HCT116 (cell line): Measurements from ENCODE around the gene PTPRCAP. TPM values are rescaled to one million over a fixed set of nuclear protein-coding genes. Genes with fewer than 3 reads are reported as not detected.

Experiments used
- ATAC-seq: fragments of 200-7000 bp; cut with Tn5 transposase; 2 replicates; pipeline ENCODE4 v1.9.1; 2020; ENCODE audit warnings: mild to moderate bottlenecking, moderate library complexity
- BruUV-seq: library from RNA; stranded (reverse); fragments of 400-500 nt; replicated peaks from 2 replicates; lab custom pipeline; 2021; lab: Mats Ljungman, UMichigan
- CTCF ChIA-PET: fragments of 300-600 bp; sonication (Branson Sonifier 250); formaldehyde crosslinking; loops from one replicate; lab custom pipeline; 2021; ENCODE audit warnings: antibody characterized with exemption; lab: Charles Lee
- POLR2A ChIA-PET: fragments of 300-600, 350-600 bp; sonication (Branson Sonifier 250); formaldehyde crosslinking; loops from one replicate; lab custom pipeline; 2021; ENCODE audit warnings: antibody characterized with exemption; lab: Charles Lee
- RAD21 ChIA-PET, 2 experiments: fragments of 300-600 bp; sonication (Branson Sonifier 250); formaldehyde crosslinking; loops; one replicate each; lab custom pipeline; 2023; ENCODE audit warnings: low total read pairs in 2 of 2; ENCODE audit not compliant: uncharacterized antibody in 2 of 2, unreplicated experiment in 2 of 2, low non-redundant PET in 1 of 2; lab: Charles Lee
- DNase-seq: peaks from one replicate; pipeline ENCODE4 v3.0.0-alpha.2; 2010; ENCODE audit warnings: low read depth, low spot score
- H2AFZ ChIP-seq: fragments of 200-600 bp; shearing (Covaris generic), sonication (generic); 2 replicates; pipeline ENCODE4 v1.6.1; 2017; ENCODE audit warnings: low read depth, mixed run types, mixed read lengths, antibody characterized with exemption, low read length; ENCODE audit not compliant: poor library complexity, severe bottlenecking
- H3K27ac ChIP-seq: 2 replicates; pipeline ENCODE4 v1.5.1; 2012; ENCODE audit warnings: low read depth, low read length
- H3K27me3 ChIP-seq: fragments of 200-600 bp; sonication (generic); 2 replicates; pipeline ENCODE4 v1.6.1; 2016; ENCODE audit warnings: mixed run types, low read length, mixed read lengths; ENCODE audit not compliant: insufficient read depth
- H3K36me3 ChIP-seq, 2 experiments: fragments of 200-500 bp in 1 of 2; fragments of 200-600 bp in 1 of 2; sonication (Bioruptor generic) in 1 of 2; sonication (generic) in 1 of 2; 2 replicates each; pipeline versions ENCODE4 v1.5.1 to v1.6.1; 2014 to 2016; ENCODE audit warnings: low read length in 2 of 2, inconsistent platforms in 1 of 2, mixed read lengths in 1 of 2, mixed run types in 1 of 2; ENCODE audit not compliant: insufficient read depth in 2 of 2, control insufficient read depth in 1 of 2
- H3K4me1 ChIP-seq, 2 experiments: fragments of 200-600 bp in 1 of 2; sonication (generic) in 1 of 2; 2 replicates each; pipeline versions ENCODE4 v1.5.1 to v1.6.1; 2012 to 2017; ENCODE audit warnings: low read length in 2 of 2, inconsistent platforms in 1 of 2, mild to moderate bottlenecking in 1 of 2, mixed read lengths in 1 of 2, mixed run types in 1 of 2, moderate library complexity in 1 of 2; ENCODE audit not compliant: insufficient read depth in 2 of 2, control insufficient read depth in 1 of 2
- H3K4me2 ChIP-seq: fragments of 200-600 bp; sonication (generic); 2 replicates; pipeline ENCODE4 v1.6.1; 2017; ENCODE audit warnings: mixed run types, low read length, mixed read lengths
- H3K4me3 ChIP-seq, 2 experiments: fragments of 200-600 bp in 1 of 2; sonication (generic) in 1 of 2; replicated peaks in 1 of 2; 2 replicates each; pipeline ENCODE4 v1.5.1; 2011 to 2016; ENCODE audit warnings: low read length in 2 of 2, control low read depth in 1 of 2, low read depth in 1 of 2, mild to moderate bottlenecking in 1 of 2, mixed read lengths in 1 of 2, mixed run types in 1 of 2
- H3K79me2 ChIP-seq: fragments of 200-600 bp; sonication (generic); 2 replicates; pipeline ENCODE4 v1.6.1; 2017; ENCODE audit warnings: mild to moderate bottlenecking, mixed run types, low read length, moderate library complexity, mixed read lengths; ENCODE audit not compliant: insufficient read depth
- H3K9ac ChIP-seq: fragments of 200-600 bp; sonication (generic); 2 replicates; pipeline ENCODE4 v1.6.1; 2016; ENCODE audit warnings: low read length, mixed read lengths
- H3K9me2 ChIP-seq: fragments of 200-600 bp; sonication (generic), shearing (Covaris generic); 2 replicates; pipeline ENCODE4 v1.6.1; 2017; ENCODE audit warnings: mixed run types, mild to moderate bottlenecking, moderate library complexity; ENCODE audit not compliant: insufficient read depth
- H3K9me3 ChIP-seq, 2 experiments: fragments of 200-500 bp in 1 of 2; fragments of 200-600 bp in 1 of 2; sonication (Bioruptor generic) in 1 of 2; sonication (generic) in 1 of 2; 2 replicates each; pipeline ENCODE4 v1.6.1; 2014 to 2017; ENCODE audit warnings: low read length in 2 of 2, mixed read lengths in 2 of 2, inconsistent platforms in 1 of 2, low read depth in 1 of 2, mild to moderate bottlenecking in 1 of 2, mixed run types in 1 of 2, moderate library complexity in 1 of 2; ENCODE audit not compliant: control insufficient read depth in 1 of 2, insufficient read depth in 1 of 2
- H4K20me1 ChIP-seq: fragments of 200-600 bp; sonication (generic), shearing (Covaris generic); 2 replicates; pipeline ENCODE4 v1.6.1; 2017; ENCODE audit warnings: mixed run types, mild to moderate bottlenecking, moderate library complexity; ENCODE audit not compliant: insufficient read depth
- ELF1 ChIP-seq: IDR thresholded peaks from 2 replicates; pipeline ENCODE4 v1.6.1; 2012; ENCODE audit warnings: low read depth, borderline replicate concordance
- EZH2 ChIP-seq: fragments of 200-600 bp; sonication (generic); IDR thresholded peaks from 2 replicates; pipeline ENCODE4 v1.6.1; 2017; ENCODE audit warnings: antibody characterized with exemption, mixed run types
- FOSL1 ChIP-seq: IDR thresholded peaks from 2 replicates; pipeline ENCODE4 v1.6.1; 2012; ENCODE audit warnings: low read depth
- JUND ChIP-seq: IDR thresholded peaks from 2 replicates; pipeline ENCODE4 v1.6.1; 2012
- POLR2AphosphoS5 ChIP-seq: IDR thresholded peaks from 2 replicates; pipeline ENCODE4 v1.6.1; 2011; ENCODE audit warnings: mild to moderate bottlenecking, low read depth, low read length, moderate library complexity
- RAD21 ChIP-seq: IDR thresholded peaks from 2 replicates; pipeline ENCODE4 v1.6.1; 2012; ENCODE audit warnings: low read depth, mild to moderate bottlenecking
- REST ChIP-seq: IDR thresholded peaks from 2 replicates; pipeline ENCODE4 v1.6.1; 2012; ENCODE audit warnings: low read depth
- SP1 ChIP-seq: IDR thresholded peaks from 2 replicates; pipeline ENCODE4 v1.6.1; 2012; ENCODE audit warnings: low read depth
- SRF ChIP-seq: IDR thresholded peaks from 2 replicates; pipeline ENCODE4 v1.6.1; 2012; ENCODE audit warnings: low read depth
- TCF7L2 ChIP-seq: IDR thresholded peaks from 2 replicates; pipeline ENCODE4 v1.7.0; 2011; ENCODE audit warnings: borderline replicate concordance, inconsistent platforms; ENCODE audit not compliant: insufficient read depth, insufficient read length; ENCODE audit errors: extremely low read depth
- ZFX ChIP-seq: fragments of 450-650 bp; IDR thresholded peaks from 2 replicates; pipeline ENCODE4 v1.6.1; 2017
- intact Hi-C: fragments of 100-400 bp; cut with micrococcal nuclease; formaldehyde crosslinking; loops from 2 replicates; pipeline ENCODE4 v1.10.0; 2022
- total RNA-seq: library from RNA; stranded (reverse); gene quantifications from one replicate; pipeline ENCODE4 v1.2.1, GENCODE V29; 2021; ENCODE audit not compliant: unreplicated experiment
- TF ChIP-seq, protein P1 (sequence below): IDR thresholded peaks from 2 replicates; pipeline ENCODE4 v1.6.1; 2012
- TF ChIP-seq, protein P2 (sequence below): IDR thresholded peaks from 2 replicates; pipeline ENCODE4 v1.6.1; 2011; ENCODE audit warnings: mild to moderate bottlenecking, low read length, moderate library complexity; ENCODE audit not compliant: insufficient replicate concordance; ENCODE audit errors: extremely low read depth

Gene PTPRCAP
- total RNA-seq, 1 experiment from 2014 or later: 1.4 TPM

DNA sequence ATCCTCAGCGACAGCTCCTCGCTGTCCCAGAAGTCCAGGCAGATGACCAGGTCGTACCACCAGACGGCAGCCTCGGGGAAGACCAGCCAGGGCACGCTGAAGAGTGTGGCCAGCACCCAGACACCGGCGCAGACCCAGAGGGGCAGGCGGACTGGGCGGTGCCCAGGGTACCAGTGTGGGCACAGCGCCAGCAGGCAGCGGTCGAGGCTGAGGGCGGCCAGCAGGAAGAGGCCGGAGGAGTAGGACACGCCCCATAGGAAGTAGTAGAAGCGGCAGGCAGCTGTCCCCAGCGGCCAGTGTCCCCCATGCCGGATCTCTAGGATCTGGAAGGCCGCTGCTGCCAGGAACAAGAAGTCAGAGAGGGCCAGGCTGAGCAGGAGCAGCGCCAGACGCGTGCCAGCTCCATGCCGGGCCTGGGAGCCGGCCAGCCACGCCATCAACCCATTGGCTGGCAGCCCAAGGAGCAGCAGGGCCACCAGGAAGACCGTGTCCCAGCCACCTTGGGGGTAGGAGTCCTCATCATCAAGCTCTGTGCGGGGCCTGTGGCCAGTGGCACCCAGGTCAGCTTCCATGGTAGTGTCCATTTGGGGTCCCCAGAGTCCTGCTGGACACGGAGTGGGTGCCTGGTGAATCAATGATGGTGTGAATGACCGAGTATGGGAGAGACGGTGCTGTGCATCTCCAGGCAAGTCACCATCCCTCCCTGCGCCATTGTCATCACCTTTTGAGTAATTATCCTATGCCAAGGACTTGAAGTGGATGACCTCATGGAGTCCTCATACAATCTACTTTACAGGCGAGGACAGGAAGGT is 14.9 kb upstream of the PTPRCAP start, which contains the start of gene GPR152:
GPR152 (minus strand) TSS at position 589 of the 812 bp plus-strand sequence; CDS start at position 584, 5 bp downstream.
- H3K79me2 ChIP-seq: no peaks in the 10 kb centered on the region
- RAD21 ChIA-PET: no interaction called here
- no peak within 1 kb of the TSS for H2AFZ ChIP-seq
- H4K20me1 ChIP-seq: no peaks in the 10 kb centered on the region
- no peak within 1 kb of the TSS for H3K4me3 ChIP-seq
- POLR2A ChIA-PET: no interaction called here
- no peaks in the 10 kb centered on the region for H3K9me2 ChIP-seq
- DNase-seq (no peak), ATAC-seq (no peak)
- H3K4me2 ChIP-seq: no peak within 1 kb of the TSS
- intact Hi-C loops: no loop called here
- H3K4me1 ChIP-seq: no peaks in the 10 kb centered on the region
- CTCF ChIA-PET: no interaction called here
- no peak within 1 kb of the TSS for H3K9ac ChIP-seq
- no peaks in the 10 kb centered on the region for H3K36me3 ChIP-seq
- no peaks in the 10 kb centered on the region for H3K9me3 ChIP-seq
- H3K27me3 ChIP-seq: no peaks in the 10 kb centered on the region
- no peak within 1 kb of the TSS; the same call in 1 of the 2 replicates for H3K27ac ChIP-seq
- no TSS peak for BruUV-seq
- TF ChIP-seq JUND (no peak), ZFX (no peak), ELF1 (no peak), REST (no peak), FOSL1 (no peak), TCF7L2 (no peak), POLR2AphosphoS5 (no peak), SRF (no peak), SP1 (no peak), EZH2 (no peak), RAD21 (no peak)
- TF ChIP-seq, protein P1, sequence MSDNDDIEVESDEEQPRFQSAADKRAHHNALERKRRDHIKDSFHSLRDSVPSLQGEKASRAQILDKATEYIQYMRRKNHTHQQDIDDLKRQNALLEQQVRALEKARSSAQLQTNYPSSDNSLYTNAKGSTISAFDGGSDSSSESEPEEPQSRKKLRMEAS: no peak
- TF ChIP-seq, protein P2, sequence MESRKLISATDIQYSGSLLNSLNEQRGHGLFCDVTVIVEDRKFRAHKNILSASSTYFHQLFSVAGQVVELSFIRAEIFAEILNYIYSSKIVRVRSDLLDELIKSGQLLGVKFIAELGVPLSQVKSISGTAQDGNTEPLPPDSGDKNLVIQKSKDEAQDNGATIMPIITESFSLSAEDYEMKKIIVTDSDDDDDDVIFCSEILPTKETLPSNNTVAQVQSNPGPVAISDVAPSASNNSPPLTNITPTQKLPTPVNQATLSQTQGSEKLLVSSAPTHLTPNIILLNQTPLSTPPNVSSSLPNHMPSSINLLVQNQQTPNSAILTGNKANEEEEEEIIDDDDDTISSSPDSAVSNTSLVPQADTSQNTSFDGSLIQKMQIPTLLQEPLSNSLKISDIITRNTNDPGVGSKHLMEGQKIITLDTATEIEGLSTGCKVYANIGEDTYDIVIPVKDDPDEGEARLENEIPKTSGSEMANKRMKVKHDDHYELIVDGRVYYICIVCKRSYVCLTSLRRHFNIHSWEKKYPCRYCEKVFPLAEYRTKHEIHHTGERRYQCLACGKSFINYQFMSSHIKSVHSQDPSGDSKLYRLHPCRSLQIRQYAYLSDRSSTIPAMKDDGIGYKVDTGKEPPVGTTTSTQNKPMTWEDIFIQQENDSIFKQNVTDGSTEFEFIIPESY: no peak
